ENCODE results near the gene CDH11. TPM values are rescaled to one million over a fixed set of nuclear protein-coding genes. Genes with fewer than 3 reads are reported as not detected.

The CDH11 gene
- total RNA-seq, 1 experiment from 2014 or later = not detected

DNA sequence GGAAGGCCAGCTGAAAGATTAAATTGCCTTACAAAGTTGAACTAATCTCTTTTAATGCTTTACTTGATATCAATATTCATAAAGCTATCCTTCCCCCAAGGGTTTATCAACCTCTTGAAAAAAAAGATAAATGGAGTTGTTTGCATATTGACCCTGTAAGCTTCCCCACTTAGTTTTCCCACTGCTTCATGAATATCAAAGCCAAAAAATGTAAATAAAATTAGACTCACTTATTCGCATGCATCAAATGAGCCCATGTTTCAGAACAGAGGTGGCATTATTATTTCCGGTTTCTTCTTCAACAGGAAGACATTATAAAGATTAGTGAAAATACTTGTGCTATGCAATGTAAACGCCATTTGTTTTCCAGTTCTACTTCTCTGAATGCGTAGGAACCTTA lies 150.7 kb downstream of the CDH11 start:
- Histone ChIP-seq H3K27me3 (ENCODE audit: low read length) (peaks cover 2% of the 10 kb centered on the region; the same call in 1 of the 2 replicates), H4K20me1 (ENCODE audit: insufficient read depth, low read depth, low read length) (no peaks in the 10 kb centered on the region), H3K4me1 (ENCODE audit: low read length) (peaks cover 2% of the 10 kb centered on the region; the same call in 1 of the 2 replicates), H3K9me2 (replicated peaks; ENCODE audit: insufficient read depth, low read length) (no peaks in the 10 kb centered on the region), H3K9me3 (ENCODE audit: low read length) (no peaks in the 10 kb centered on the region), H3K4me3 (ENCODE audit: low read length) (no peak overlapping the region), H3K79me2 (ENCODE audit: low read length) (no peaks in the 10 kb centered on the region), H2AFZ (ENCODE audit: low read length) (no peak overlapping the region), H3K9ac (ENCODE audit: low read length) (no peak overlapping the region), H3K27ac (ENCODE audit: low read length) (no peak overlapping the region), H3K4me2 (ENCODE audit: low read depth, low read length, poor library complexity, severe bottlenecking) (no peak overlapping the region), H3K36me3 (ENCODE audit: insufficient read depth, low read length) (no peaks in the 10 kb centered on the region)
- no peak for DNase-seq

DNA sequence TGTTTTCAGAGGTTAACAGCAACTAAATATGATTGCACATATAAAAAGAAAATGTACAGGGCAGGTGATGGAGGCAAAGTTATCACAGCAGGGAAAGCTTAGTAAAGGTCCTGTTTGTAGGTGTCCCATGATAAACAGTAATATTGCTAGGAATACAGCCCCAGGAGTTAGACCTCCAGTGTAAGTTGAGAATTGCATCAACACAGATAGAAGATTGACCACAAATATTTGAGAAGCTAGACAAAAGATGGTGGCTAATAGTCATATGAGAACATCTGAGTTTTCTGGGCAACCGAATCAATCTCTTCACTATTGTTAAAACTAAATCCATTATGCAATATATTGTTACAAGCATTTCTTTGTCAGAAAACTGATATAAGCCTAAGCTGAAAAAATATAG lies 152.6 kb downstream of the CDH11 start:
- no peaks in the 10 kb centered on the region for H4K20me1 ChIP-seq (ENCODE audit: insufficient read depth, low read depth, low read length)
- H3K9me3 ChIP-seq (ENCODE audit: low read length) = no peaks in the 10 kb centered on the region
- no peak overlapping the region for H2AFZ ChIP-seq (ENCODE audit: low read length)
- no peak overlapping the region for H3K27ac ChIP-seq (ENCODE audit: low read length)
- no peak for DNase-seq
- H3K9me2 ChIP-seq (replicated peaks; ENCODE audit: insufficient read depth, low read length) = no peaks in the 10 kb centered on the region
- H3K9ac ChIP-seq (ENCODE audit: low read length) = no peak overlapping the region
- H3K36me3 ChIP-seq (ENCODE audit: insufficient read depth, low read length) = no peaks in the 10 kb centered on the region
- no peaks in the 10 kb centered on the region for H3K79me2 ChIP-seq (ENCODE audit: low read length)
- peaks cover 2% of the 10 kb centered on the region; the same call in 1 of the 2 replicates for H3K27me3 ChIP-seq (ENCODE audit: low read length)
- H3K4me2 ChIP-seq (ENCODE audit: low read depth, low read length, poor library complexity, severe bottlenecking) = no peak overlapping the region
- H3K4me1 ChIP-seq (ENCODE audit: low read length) = peaks cover 2% of the 10 kb centered on the region; the same call in 1 of the 2 replicates
- no peak overlapping the region for H3K4me3 ChIP-seq (ENCODE audit: low read length)

DNA sequence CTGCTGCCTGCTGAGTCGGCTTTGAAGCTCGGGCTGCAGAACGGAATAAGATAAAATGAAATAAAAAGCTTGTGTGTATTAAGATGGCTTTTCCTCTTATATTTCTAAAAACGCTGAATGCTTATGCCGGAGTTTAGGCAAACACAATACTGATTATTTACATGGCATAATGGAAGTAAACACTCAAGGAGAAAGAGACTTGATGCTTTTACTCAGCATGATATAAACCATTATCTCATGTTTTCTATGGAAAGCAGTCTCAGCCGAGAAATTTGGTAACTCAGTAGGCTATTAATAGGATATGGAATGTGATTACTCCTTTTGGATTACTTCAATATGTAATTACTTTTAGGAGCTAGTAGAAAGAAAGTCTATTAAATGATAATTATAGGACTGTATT lies 153.3 kb downstream of the CDH11 start:
- Histone ChIP-seq H3K4me3 (ENCODE audit: low read length) (no peak overlapping the region), H3K36me3 (ENCODE audit: insufficient read depth, low read length) (no peaks in the 10 kb centered on the region), H3K4me2 (ENCODE audit: low read depth, low read length, poor library complexity, severe bottlenecking) (no peak overlapping the region), H3K9ac (ENCODE audit: low read length) (no peak overlapping the region), H3K79me2 (ENCODE audit: low read length) (no peaks in the 10 kb centered on the region), H3K27ac (ENCODE audit: low read length) (no peak overlapping the region), H3K27me3 (ENCODE audit: low read length) (peaks cover 2% of the 10 kb centered on the region; the same call in 1 of the 2 replicates), H3K9me2 (replicated peaks; ENCODE audit: insufficient read depth, low read length) (no peaks in the 10 kb centered on the region), H4K20me1 (ENCODE audit: insufficient read depth, low read depth, low read length) (no peaks in the 10 kb centered on the region), H3K4me1 (ENCODE audit: low read length) (peaks cover 2% of the 10 kb centered on the region; the same call in 1 of the 2 replicates), H2AFZ (ENCODE audit: low read length) (no peak overlapping the region), H3K9me3 (ENCODE audit: low read length) (no peaks in the 10 kb centered on the region)
- no peak for DNase-seq

DNA sequence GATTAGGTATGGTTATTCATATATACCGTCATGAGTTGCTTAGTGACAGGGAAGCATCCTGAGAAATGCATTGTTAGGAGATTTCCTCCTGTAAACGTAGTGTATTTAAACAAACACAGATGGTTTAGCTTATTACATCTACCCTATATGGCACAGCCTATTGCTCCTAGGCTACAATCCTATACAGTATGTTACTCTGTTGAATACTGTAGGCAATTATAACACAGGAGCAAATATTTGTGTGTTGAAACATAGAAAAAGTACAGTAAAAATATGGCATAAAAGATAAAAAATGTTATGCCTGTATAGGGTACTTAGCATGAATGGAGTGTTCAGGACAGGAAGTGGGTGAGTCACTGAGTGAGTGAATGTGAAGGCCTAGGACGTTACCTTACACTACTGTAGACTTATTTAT lies 157.7 kb downstream of the CDH11 start:
- H4K20me1 ChIP-seq (ENCODE audit: insufficient read depth, low read depth, low read length) = no peaks in the 10 kb centered on the region
- no peak overlapping the region for H3K4me3 ChIP-seq (ENCODE audit: low read length)
- H3K27ac ChIP-seq (ENCODE audit: low read length) = no peak overlapping the region
- no peaks in the 10 kb centered on the region for H3K9me2 ChIP-seq (replicated peaks; ENCODE audit: insufficient read depth, low read length)
- no peak overlapping the region for H2AFZ ChIP-seq (ENCODE audit: low read length)
- no peaks in the 10 kb centered on the region for H3K79me2 ChIP-seq (ENCODE audit: low read length)
- no peaks in the 10 kb centered on the region for H3K4me1 ChIP-seq (ENCODE audit: low read length)
- H3K9me3 ChIP-seq (ENCODE audit: low read length) = no peaks in the 10 kb centered on the region
- H3K4me2 ChIP-seq (ENCODE audit: low read depth, low read length, poor library complexity, severe bottlenecking) = no peak overlapping the region
- no peaks in the 10 kb centered on the region for H3K27me3 ChIP-seq (ENCODE audit: low read length)
- H3K36me3 ChIP-seq (ENCODE audit: insufficient read depth, low read length) = no peaks in the 10 kb centered on the region
- no peak for DNase-seq
- H3K9ac ChIP-seq (ENCODE audit: low read length) = no peak overlapping the region

DNA sequence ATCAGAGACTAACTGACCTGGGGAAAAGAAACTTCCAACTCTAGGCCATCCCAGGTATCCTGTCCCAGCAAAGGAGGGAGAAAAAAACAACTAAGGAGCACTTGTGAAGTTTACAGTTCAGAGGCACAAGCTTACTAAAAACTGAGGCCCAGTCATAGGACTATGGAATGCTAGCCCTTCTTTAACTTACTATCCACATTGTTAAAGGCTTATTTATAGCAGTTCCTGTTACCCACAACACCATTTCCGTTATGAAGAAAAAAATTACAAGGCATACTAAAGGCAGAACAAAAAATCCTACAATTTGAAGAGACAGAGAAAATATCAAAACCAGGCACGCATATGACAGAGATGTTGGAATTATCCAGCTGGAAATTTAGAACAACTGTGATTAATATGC lies 159.1 kb downstream of the CDH11 start:
- H3K27ac ChIP-seq (ENCODE audit: low read length) = no peak overlapping the region
- no peak overlapping the region for H3K9ac ChIP-seq (ENCODE audit: low read length)
- H3K36me3 ChIP-seq (ENCODE audit: insufficient read depth, low read length) = no peaks in the 10 kb centered on the region

DNA sequence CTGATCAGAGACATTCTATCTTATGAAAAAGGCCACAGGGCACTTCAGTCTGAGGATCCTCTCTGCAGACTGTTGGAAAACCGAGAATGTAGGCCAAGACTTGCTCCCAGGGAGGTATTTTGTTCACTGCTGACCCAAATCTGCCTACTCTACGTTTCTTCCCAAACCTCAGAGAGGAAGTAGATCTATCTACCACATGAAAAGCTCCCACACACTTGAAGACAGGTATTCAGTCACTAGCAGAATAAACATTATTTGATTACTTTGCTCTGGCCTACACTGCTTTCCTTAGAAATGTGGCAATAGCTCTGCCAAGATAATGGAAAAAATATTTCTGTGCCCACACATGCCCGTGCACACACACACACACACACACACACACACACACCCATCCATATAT lies 164.6 kb downstream of the CDH11 start:
- no peak for DNase-seq
- no peak overlapping the region for H3K9ac ChIP-seq (ENCODE audit: low read length)
- no peaks in the 10 kb centered on the region for H3K79me2 ChIP-seq (ENCODE audit: low read length)
- H3K27me3 ChIP-seq (ENCODE audit: low read length) = no peaks in the 10 kb centered on the region
- H3K4me1 ChIP-seq (ENCODE audit: low read length) = no peaks in the 10 kb centered on the region
- H3K9me3 ChIP-seq (ENCODE audit: low read length) = no peaks in the 10 kb centered on the region
- no peaks in the 10 kb centered on the region for H4K20me1 ChIP-seq (ENCODE audit: insufficient read depth, low read depth, low read length)
- no peak overlapping the region for H3K4me3 ChIP-seq (ENCODE audit: low read length)
- H2AFZ ChIP-seq (ENCODE audit: low read length) = no peak overlapping the region
- no peak overlapping the region for H3K27ac ChIP-seq (ENCODE audit: low read length)
- H3K9me2 ChIP-seq (replicated peaks; ENCODE audit: insufficient read depth, low read length) = no peaks in the 10 kb centered on the region
- H3K36me3 ChIP-seq (ENCODE audit: insufficient read depth, low read length) = no peaks in the 10 kb centered on the region
- no peak overlapping the region for H3K4me2 ChIP-seq (ENCODE audit: low read depth, low read length, poor library complexity, severe bottlenecking)

More for the DNA sequence above, 159.1 kb downstream of the CDH11 start:
- H3K4me2 ChIP-seq (ENCODE audit: low read depth, low read length, poor library complexity, severe bottlenecking) = no peak overlapping the region
- no peaks in the 10 kb centered on the region for H3K4me1 ChIP-seq (ENCODE audit: low read length)
- no peak for DNase-seq
- H3K9me3 ChIP-seq (ENCODE audit: low read length) = no peaks in the 10 kb centered on the region
- no peaks in the 10 kb centered on the region for H3K9me2 ChIP-seq (replicated peaks; ENCODE audit: insufficient read depth, low read length)
- no peak overlapping the region for H3K4me3 ChIP-seq (ENCODE audit: low read length)
- no peaks in the 10 kb centered on the region for H3K27me3 ChIP-seq (ENCODE audit: low read length)
- no peaks in the 10 kb centered on the region for H3K79me2 ChIP-seq (ENCODE audit: low read length)
- no peak overlapping the region for H2AFZ ChIP-seq (ENCODE audit: low read length)
- no peaks in the 10 kb centered on the region for H4K20me1 ChIP-seq (ENCODE audit: insufficient read depth, low read depth, low read length)

DNA sequence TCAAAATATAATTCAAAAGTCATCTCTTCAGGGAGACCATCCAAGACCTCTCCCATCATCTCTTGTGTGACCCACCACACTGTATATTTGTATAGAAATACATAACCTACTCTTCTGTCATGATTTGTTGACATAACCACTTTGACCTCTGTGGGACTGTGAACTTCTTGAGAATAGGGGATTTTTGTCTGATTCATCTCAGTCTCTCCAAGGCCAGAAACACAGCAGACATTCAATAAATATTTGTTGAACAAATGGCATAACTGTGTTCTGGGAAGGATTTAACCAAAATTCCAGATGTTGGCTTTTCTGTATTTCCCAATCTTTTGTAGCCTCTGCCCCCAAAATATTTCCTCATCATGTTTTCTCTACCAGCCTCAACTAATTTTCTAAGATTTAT lies 169.7 kb downstream of the CDH11 start:
- H4K20me1 ChIP-seq (ENCODE audit: insufficient read depth, low read depth, low read length) = no peaks in the 10 kb centered on the region
- no peaks in the 10 kb centered on the region for H3K9me2 ChIP-seq (replicated peaks; ENCODE audit: insufficient read depth, low read length)
- H3K4me1 ChIP-seq (ENCODE audit: low read length) = no peaks in the 10 kb centered on the region
- H3K79me2 ChIP-seq (ENCODE audit: low read length) = no peaks in the 10 kb centered on the region
- no peak for DNase-seq
- no peaks in the 10 kb centered on the region for H3K36me3 ChIP-seq (ENCODE audit: insufficient read depth, low read length)
- H2AFZ ChIP-seq (ENCODE audit: low read length) = no peak overlapping the region
- H3K4me3 ChIP-seq (ENCODE audit: low read length) = no peak overlapping the region
- H3K9me3 ChIP-seq (ENCODE audit: low read length) = no peaks in the 10 kb centered on the region
- no peak overlapping the region for H3K4me2 ChIP-seq (ENCODE audit: low read depth, low read length, poor library complexity, severe bottlenecking)
- H3K9ac ChIP-seq (ENCODE audit: low read length) = no peak overlapping the region
- H3K27me3 ChIP-seq (ENCODE audit: low read length) = no peaks in the 10 kb centered on the region
- no peak overlapping the region for H3K27ac ChIP-seq (ENCODE audit: low read length)

DNA sequence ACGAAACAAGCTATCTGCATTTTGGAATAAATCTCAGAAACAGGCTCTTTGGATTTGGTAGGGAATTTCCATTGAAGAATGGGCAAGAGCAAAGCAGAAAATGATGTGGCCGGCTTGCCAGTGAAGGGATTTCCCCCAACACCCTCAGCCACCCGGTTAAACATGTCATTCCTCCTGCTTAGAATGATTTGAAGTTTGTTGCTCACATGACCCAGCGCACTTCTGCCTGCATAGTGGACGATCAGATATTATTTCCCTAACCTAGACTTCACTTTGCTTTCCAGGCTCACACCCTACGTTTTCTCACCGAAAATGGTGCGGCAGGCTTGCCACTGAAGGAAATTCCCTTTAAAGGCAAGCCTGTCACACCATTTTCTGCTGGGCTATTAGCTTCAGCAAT lies 170.7 kb downstream of the CDH11 start:
- no peaks in the 10 kb centered on the region for H3K9me2 ChIP-seq (replicated peaks; ENCODE audit: insufficient read depth, low read length)
- no peak for DNase-seq
- no peaks in the 10 kb centered on the region for H3K27me3 ChIP-seq (ENCODE audit: low read length)
- no peak overlapping the region for H3K9ac ChIP-seq (ENCODE audit: low read length)
- no peaks in the 10 kb centered on the region for H3K9me3 ChIP-seq (ENCODE audit: low read length)
- H3K36me3 ChIP-seq (ENCODE audit: insufficient read depth, low read length) = no peaks in the 10 kb centered on the region
- no peak overlapping the region for H2AFZ ChIP-seq (ENCODE audit: low read length)
- no peaks in the 10 kb centered on the region for H3K79me2 ChIP-seq (ENCODE audit: low read length)
- H3K27ac ChIP-seq (ENCODE audit: low read length) = no peak overlapping the region
- H4K20me1 ChIP-seq (ENCODE audit: insufficient read depth, low read depth, low read length) = no peaks in the 10 kb centered on the region
- H3K4me2 ChIP-seq (ENCODE audit: low read depth, low read length, poor library complexity, severe bottlenecking) = no peak overlapping the region
- H3K4me3 ChIP-seq (ENCODE audit: low read length) = no peak overlapping the region
- no peaks in the 10 kb centered on the region for H3K4me1 ChIP-seq (ENCODE audit: low read length)

DNA sequence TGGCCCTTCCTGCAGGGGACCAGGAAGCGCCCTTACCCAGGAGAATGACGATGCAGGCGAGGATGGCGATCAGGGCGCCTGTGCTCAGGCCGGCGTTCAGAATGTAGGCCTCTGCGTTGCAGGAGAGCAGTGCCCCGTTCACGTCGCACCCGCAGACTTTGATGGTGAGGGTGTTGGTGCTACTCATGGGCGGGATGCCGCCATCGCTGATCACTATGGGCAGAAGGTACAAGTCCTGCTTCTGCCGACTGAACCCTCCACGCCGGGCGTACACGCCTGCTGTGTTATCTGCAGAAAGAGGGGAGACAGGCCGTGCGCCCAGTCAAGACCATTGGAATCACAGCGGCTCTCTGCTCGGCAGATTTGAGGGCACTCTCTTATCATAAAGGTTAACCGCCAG lies 171.1 kb downstream of the CDH11 start:
- H3K27me3 ChIP-seq (ENCODE audit: low read length) = no peaks in the 10 kb centered on the region
- no peaks in the 10 kb centered on the region for H3K36me3 ChIP-seq (ENCODE audit: insufficient read depth, low read length)
- H3K4me3 ChIP-seq (ENCODE audit: low read length) = no peak overlapping the region
- no peaks in the 10 kb centered on the region for H3K9me2 ChIP-seq (replicated peaks; ENCODE audit: insufficient read depth, low read length)
- no peak for DNase-seq
- no peak overlapping the region for H3K4me2 ChIP-seq (ENCODE audit: low read depth, low read length, poor library complexity, severe bottlenecking)
- H2AFZ ChIP-seq (ENCODE audit: low read length) = no peak overlapping the region
- H3K4me1 ChIP-seq (ENCODE audit: low read length) = no peaks in the 10 kb centered on the region
- no peak overlapping the region for H3K9ac ChIP-seq (ENCODE audit: low read length)
- no peak overlapping the region for H3K27ac ChIP-seq (ENCODE audit: low read length)
- H3K9me3 ChIP-seq (ENCODE audit: low read length) = no peaks in the 10 kb centered on the region
- H4K20me1 ChIP-seq (ENCODE audit: insufficient read depth, low read depth, low read length) = no peaks in the 10 kb centered on the region
- H3K79me2 ChIP-seq (ENCODE audit: low read length) = no peaks in the 10 kb centered on the region

Measured in Karpas-422 (cell line).